Fibroblast of skin of scalp (primary cell): Measurements from ENCODE around the gene UAP1L1.
A peak's percentile ranks its signal among the peaks of the same experiment; 100 is the strongest.

Source experiments
- DNase-seq: peaks from one replicate; pipeline ENCODE4 v3.0.0-alpha.2; 2013

The UAP1L1 gene

DNA sequence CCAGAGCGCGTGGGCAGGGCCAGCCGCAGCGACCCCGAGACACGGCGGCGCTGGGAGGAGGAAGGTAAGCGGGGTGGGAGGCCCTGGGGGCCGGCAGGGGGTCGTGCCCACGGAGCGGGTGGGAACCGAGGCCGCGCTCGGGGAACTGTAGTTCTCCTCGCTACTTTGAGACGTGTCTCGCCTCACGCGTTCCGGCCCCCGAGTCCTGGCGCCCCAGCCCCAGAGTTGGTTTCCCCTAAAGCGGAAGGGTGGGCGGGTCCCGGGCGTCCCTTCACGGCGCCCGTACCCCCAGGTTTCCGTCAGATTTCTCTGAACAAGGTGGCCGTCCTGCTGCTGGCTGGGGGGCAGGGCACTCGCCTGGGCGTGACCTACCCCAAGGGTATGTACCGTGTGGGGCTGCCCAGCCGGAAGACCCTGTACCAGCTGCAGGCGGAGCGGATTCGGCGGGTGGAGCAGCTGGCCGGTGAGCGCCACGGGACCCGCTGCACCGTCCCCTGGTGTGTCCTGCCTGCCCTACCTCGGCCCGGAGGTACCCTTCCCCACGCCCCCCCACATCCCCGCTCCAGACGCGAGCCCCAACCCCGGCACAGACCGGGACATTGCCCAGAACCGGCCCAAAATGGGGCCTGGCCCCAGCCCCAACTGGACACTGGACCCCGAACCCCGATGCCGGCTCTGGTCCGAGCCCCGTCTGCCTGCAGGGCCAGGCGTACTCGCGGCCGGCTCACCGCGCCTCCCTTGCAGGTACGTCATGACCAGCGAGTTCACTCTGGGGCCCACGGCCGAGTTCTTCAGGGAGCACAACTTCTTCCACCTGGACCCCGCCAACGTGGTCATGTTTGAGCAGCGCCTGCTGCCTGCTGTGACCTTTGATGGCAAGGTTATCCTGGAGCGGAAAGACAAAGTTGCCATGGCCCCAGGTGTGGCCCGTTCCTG is 709 bp downstream of the UAP1L1 start:
- no peak for DNase-seq

- no peak for DNase-seq
Measured at GRCh38 chr9:137078701-137079400, 1.5 kb downstream of the UAP1L1 start.

- no peak for DNase-seq
Measured at GRCh38 chr9:137079401-137079787, 2.1 kb downstream of the UAP1L1 start.

DNA sequence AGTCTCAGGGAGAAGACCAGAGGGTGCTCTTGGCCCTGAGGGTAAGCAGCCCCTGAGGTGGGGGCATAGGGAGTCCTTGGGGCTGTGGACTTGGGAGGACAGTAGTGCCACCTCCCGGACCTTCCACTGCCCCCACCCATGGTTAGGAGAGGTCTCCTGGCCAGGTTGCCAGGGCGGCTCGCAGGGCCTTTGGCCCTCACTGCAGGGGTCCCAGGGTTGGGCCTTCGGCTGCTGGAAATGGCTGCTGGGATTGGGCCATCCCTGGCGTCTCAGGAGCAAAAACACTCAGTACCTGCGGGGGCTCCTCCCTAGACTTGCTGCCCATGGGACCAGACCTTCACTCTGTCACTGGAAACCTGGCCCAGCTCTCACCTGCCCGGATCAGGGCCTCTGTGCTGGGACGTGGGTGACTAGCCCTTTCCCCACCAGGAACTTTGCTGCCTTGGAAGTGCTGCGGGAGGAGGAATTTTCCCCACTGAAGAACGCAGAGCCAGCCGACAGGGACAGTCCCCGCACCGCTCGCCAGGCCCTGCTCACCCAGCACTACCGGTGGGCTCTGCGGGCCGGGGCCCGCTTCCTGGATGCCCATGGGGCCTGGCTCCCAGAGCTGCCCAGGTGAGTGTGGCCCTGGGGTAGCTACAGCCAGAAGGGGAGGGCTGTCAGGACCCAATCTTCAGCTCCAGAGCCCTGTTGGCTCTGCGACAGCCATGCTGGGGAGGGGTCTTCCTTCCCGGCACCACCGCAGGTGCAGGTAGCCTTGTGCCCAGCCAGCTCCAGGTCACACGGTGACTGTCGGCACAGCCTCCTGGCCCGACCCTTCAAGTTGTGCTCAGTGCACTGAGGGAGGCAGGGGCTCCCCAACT is 3.2 kb downstream of the UAP1L1 start:
- no peak for DNase-seq

GRCh38 chr9:137082222-137082924 is 5.1 kb downstream of the UAP1L1 start:
- DNase-seq, result no peak

DNA sequence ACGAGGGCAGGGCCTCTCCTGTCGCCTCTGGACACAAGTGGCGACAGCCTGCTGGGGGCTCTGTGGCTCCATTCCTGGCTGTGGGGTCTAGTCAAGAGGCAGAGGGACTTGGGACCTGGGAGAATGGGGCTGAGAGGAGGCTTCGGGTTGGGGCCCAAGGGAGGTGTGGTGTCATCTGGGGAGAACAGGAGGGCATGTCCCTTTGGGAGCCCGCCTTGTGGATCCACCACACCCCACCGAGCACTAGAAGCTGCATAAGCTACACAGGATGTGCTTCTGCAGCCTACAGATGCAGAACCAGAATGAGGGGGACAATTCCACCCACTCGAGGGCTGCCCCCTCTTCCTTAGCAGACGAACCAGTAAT is 5.6 kb downstream of the UAP1L1 start:
- no peak for DNase-seq

DNA sequence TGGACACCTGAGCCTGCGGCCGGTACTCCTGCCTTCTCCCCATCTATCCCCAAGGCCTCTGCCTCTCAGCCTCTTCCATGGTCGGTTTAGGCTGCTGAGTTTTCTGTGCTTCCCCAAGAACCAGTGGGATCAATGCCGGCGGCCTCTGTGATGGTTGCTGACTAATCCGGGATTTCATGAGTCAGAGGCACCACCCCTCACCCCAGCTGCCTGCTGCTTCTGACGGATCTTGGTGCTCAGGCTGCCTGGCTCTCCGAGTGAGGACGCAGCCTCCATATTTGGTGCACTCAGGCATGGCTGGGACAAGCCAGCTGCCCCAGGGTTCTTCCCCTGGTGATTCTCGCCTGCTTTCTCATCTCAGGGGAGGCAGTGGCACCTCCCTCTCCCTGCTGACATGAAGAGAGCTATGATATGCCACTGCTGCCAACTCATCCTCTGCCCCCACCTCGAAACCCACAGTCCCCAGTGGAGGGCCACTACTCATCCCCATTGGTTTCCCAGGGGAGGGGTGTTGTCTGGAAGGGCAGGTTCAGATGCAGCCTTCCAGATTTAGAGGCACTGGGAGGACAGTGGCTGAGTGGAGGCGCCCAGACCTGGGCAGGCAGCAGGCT is 6.2 kb downstream of the UAP1L1 start:
- DNase-seq, result peak; percentile 98

- DNase-seq, result no peak
Measured at GRCh38 chr9:137084526-137084925, 7.2 kb downstream of the UAP1L1 start.

GRCh38 chr9:137085920-137086530 is 8.7 kb downstream of the UAP1L1 start:
- peak; percentile 31 for DNase-seq

DNA sequence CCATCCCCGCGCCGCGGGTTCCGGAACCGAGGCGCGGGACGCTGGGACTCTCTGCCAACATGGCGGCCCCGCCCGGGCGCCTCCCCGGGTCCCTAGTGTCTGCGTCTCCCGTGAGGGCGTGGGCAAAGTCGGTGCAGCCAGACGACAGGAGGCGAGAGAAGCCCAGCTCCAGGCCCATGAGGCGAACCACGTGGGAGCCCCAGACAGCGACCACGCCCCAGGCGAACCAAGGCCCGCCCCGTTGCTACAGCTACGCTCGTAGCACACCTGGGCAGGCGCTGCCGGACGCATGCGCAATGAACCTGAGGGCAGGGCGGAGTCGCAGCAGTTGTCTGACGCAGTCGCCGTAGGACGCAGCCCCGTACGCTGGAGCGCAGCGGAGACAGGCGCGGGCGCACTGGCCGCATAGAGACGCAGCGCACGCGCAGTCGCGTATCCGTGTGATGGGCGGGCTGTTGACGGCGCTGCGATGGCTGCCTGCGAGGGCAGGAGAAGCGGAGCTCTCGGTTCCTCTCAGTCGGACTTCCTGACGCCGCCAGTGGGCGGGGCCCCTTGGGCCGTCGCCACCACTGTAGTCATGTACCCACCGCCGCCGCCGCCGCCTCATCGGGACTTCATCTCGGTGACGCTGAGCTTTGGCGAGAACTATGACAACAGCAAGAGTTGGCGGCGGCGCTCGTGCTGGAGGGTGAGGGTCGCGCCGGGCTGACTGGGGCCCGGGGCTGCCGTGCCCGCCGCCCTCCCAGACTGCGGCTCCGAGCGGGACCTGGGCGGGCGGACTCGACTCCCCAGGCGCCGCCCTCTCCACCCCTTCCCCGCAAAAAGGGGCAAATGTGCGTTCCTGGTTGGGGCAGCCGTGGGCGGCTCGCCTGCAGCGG is 9.5 kb downstream of the UAP1L1 start, which contains the start of gene MAN1B1:
Gene MAN1B1, plus strand, starts transcription at position 455 of the 878 bp plus-strand sequence. Its CDS starts 15 bp downstream, at position 470.
- peak; percentile 98 for DNase-seq

DNA sequence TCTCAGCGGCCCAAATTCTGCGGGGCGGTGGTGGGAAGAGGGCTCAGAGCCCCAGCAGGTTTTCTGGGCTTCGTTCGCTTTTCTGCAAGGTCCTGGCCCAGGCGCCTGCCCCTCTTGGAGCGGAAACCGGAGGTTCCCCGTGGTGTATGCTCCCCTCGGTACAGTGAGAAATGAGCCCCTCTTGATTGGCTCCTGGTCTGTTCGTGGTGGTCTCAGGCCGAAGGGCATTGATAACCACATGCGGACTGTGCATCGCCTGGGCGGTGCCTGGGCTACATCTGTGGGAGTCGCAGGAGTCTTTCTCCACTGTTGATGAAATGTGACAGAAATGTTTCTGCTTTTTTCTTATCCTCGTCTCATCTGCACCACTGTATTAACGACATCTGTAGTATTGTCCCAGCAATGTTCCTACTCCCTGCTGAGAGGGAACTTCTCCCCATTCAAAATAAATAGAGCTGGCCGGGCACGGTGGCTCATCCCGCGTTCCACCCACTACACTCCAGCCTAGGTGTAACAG is 10.2 kb downstream of the UAP1L1 start:
- DNase-seq, result no peak

DNA sequence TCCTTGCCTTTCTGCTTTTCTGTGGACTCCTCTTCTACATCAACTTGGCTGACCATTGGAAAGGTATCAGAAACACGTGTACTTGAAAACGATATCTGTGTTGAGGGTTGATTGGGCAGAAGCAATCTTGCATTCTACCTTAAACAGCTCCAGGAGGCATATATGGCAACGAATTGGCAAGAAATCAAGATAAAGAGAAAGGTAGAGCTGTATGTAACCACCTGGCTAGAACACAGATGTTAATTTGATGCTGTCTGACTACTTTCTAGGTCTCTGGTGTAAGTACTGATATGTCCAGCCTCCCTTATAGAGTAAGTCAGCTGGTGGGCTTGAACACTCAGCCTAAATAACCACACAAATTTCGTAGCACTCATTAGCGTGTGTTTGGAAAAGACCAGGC is 10.8 kb downstream of the UAP1L1 start:
- no peak for DNase-seq

- DNase-seq, result no peak
Measured at GRCh38 chr9:137089232-137089947, 12.1 kb downstream of the UAP1L1 start.

DNA sequence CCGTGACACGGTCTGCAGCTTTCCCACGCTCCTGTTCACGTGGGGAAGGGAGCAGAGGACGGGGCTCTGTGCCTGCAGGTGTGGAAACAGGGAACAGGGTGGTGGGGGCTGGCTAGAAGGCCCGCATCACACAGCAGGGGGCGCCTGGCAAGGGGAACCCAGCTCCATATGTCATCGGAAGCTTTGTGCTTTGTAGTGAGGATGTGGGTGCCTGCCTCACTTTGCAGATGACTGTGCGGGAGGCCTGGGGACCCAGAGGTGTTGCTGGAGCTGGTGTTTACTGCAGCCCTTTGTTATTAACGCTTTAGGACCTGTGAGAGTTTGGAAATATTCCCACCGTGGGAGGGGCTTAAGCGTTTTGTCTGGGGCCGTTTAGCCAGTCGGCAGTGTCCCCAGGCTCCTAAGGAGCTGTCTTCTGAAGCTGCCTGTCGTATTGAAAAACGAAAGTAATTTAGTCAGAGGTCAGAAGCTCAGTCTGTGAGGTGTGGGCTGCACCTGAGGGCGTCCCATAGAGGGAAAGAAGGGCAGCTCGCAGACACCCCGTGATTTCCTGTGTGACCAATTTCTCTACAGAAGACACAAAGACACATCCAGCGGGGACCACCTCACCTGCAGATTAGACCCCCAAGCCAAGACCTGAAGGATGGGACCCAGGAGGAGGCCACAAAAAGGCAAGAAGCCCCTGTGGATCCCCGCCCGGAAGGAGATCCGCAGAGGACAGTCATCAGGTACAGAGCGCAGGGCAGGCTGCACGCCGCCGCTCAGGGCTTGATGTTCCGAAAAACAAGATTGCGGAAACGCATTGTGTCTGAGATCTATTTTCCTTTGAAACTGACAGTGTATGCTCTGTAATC is 18.6 kb downstream of the UAP1L1 start:
- no peak for DNase-seq

- no peak for DNase-seq
Measured at GRCh38 chr9:137096785-137097546, 19.6 kb downstream of the UAP1L1 start.

DNA sequence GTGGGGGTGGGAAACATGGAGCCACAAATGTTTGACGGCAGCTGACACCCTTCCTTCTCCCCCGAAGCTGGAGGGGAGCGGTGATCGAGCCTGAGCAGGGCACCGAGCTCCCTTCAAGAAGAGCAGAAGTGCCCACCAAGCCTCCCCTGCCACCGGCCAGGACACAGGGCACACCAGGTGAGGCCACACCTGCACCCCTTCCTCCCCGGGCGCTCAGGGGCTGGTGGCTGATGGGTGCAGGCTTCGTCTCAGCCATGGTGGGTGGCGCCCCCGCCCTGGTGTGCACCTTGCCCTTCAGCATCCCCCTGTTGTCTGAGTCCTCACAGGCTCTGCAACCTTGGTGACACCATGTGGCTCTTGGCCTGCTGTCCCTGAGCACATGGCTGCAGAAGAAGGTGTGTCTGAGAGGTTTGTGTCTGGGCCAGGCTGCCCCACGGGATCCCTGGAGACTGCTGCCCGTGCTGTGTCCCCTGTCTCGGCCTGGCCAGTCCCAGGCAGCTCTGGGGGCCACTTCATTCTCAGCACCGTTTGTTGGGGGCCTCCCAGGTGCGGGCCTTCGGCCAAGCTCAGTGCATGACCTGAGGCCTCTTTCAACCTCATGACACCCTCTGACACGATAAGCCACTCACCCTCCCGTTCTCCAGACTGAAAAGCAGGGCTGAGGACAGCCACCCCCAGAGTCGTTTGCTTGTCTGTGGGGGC is 20.6 kb downstream of the UAP1L1 start:
- DNase-seq, result no peak

GRCh38 chr9:137099231-137099630 is 21.9 kb downstream of the UAP1L1 start:
- DNase-seq, result no peak
